HG02870 (cell line): Measurements from ENCODE around the gene B3GLCT.
"Not testable (repeated sequence)": the region's sequence is repeated elsewhere in the genome, so short reads cannot be mapped to it uniquely, and the experiment has no call there.

ENCODE experiments used
- ATAC-seq: cut with Tn5 transposase; IDR thresholded peaks from one replicate; pipeline ENCODE4 v1.9.1; 2021; ENCODE audit warnings: mild to moderate bottlenecking, moderate library complexity; ENCODE audit not compliant: unreplicated experiment

B3GLCT gene

GRCh38 chr13:31182987-31183386, 16.8 kb upstream of the B3GLCT start:
- ATAC-seq, result no peak

- ATAC-seq, result no peak
Measured at GRCh38 chr13:31184451-31184850, 15.3 kb upstream of the B3GLCT start.

DNA sequence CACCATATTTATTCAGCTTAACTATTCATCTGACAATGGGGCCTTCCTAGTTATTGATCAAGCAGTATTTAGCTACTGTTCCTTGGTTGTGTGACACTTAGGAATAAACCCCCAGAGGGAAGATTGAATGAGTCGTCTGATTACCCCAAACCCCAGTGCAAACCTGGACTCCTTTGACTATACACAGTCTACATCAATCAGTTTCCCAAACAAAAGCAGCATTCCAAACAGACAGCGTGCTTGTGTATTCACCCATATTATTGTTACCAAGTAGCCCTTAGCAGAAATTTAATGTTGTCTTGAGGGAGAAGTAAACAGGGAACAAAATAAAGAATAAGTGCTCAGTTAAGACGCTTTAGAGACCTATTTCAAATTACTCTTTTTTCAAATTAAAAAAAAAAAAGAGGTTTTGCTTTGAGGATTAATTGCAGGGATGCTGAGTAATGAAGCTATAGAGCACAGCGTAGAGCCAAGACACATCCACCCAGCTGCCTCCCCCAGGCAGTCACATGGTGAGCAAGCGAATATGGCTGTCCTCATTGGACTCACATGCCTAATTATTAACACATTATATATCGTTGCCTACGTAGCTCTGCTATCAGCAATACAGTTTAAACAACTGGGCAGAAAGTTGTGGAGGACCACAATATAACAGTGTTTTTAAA, 14.7 kb upstream of the B3GLCT start:
- ATAC-seq, result no peak

DNA sequence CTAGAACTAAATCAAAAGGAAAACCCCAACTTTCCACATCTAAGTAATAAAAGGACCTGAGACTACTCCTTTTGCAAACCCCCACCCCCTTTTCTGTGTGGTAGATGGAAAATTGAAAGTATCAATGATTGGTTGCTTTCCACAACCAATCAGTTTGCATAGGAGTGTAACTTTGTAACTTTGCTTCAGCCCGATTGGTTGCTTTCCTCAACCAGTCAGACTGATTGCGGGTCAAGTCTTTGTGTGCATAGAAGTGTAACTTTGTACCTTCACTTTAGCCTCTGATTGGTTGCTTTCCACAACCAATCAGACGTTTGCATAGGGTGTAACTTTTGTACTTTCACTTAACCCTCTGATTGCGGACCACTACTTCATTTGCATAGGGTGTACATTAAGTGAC, 8.0 kb upstream of the B3GLCT start:
- ATAC-seq, result no peak

DNA sequence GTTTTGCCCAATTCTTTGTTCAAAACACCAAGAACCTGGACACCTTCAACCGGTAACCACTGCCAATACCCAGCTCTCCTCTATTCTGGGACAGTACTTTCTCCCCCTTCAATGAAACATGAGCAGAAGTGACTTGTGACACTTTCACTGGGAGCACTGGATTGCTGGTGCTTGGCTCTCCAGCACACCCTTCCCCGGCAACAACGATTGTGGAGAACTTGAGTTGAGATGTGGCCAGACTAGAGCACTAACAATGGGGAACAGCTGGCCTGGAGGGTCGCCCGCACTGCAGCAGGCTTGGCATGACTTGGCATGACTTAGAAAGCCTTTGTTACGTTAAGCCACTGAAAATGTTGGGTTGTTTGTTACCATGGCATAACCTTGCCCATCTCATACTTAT, 7.5 kb upstream of the B3GLCT start:
- no peak for ATAC-seq

- ATAC-seq, result no peak
Measured at GRCh38 chr13:31195616-31196015, 4.2 kb upstream of the B3GLCT start.

GRCh38 chr13:31196992-31197391, 2.8 kb upstream of the B3GLCT start:
- ATAC-seq, result no peak

GRCh38 chr13:31198519-31198918, 1.3 kb upstream of the B3GLCT start:
- no peak for ATAC-seq

DNA sequence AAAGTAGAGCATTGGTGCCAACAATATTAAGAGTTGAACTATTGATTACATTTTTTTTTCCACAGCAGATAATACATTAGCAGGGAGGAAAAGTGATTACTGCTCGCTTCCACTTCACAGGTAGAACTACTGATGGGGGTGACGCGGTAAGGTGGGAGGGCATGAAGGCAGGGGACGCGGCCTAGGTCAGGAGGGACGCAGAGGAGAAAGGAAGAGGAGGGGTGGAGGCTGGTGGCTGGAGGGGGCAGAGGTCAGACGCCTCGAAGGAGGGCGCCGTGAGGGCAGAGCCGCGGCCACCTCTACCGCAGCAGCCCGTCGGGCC, 287 bp upstream of the B3GLCT start:
- peak; percentile 12 for ATAC-seq

DNA sequence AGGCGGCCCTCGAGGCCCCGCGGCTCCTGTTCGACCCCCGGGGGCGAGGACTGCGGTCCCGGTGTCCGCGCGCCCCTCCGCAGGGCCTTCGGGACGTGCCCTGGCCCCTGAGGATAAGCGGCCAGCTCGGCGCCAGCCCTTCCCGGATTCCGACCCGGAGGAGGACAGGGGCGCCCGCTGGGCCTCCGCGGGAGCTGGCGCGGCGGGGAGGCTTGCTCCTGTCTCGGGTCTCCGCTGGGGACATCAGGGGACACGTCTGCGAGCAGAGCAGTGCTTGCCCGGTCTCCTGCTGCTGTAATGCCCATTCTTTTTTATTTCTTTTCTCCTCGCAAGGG, 829 bp downstream of the B3GLCT start:
- peak; percentile 21 for ATAC-seq

DNA sequence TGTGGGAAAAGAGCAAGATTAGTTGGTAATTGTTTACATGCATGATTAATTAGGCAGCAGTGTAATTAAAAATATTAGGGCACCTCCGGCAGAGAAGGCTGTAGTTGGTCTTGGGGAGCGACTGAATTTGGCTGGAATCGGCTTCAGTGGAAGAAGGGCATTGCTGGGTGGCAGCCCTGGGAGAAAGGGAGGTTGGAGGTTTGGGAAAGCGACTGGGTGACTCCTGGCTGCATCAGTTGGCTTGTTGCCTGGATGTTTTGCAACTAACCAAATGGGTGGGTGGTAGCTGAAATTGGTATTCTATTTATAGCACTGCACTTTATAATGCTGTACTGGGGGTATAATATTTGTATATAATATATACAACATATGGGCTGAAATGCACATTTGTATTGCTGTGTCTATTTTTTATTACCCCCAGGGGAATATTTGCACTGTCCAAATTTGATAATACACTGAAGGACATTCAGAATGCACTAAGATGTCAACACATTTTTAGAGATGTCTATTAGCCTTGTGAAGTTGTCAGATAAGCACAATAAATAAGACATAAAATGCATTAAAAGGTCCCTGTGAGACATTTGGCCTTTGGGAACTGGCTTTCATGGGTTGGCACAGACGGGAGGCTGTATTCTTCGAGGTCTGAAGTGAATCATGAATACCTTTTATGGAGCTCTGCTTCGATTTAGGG, 1.7 kb downstream of the B3GLCT start:
- no peak for ATAC-seq

- ATAC-seq, result no peak
Measured at GRCh38 chr13:31204592-31204991, 4.8 kb downstream of the B3GLCT start.

DNA sequence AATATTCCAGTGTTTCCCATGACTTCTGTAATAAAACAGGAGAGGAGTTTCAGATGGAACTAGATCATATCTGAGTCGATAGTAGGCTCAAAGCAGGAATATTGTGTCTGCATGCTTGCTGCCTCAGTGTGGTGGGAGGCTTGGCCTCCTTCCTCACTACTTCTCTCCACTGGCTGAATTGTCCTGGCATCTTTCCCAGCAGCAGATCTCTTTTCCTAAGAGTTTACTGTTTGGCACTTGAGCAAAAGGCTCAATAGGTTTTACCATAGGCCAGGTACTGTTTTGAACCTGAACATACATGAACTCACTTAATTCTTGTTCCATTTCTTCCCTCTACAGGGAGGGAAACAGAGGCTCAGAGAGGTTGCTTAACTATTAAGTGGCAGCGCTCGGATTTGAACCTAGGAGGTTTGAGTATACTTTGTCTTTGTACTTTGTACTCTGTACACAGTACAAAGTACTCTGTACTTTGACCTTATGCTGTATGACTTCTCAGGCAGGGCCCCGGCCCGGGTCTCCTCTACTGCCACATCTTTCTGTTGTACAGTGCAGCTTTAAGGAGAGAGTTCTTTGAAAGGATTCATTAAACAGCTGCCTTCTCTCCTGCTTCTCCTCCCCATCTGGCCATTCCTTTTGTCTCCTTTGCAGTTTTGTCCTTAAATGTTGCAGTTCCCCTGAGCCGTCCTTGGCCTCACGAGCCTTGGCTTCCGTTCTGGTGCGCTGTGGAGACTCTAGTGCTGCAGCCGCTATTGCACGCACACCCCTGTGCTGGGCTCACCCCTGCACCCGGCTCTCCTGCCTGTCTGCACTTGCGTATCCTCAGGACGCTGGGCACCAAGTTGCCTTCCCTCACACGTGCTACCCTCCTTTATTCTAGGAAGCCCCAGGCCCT, 8.1 kb downstream of the B3GLCT start:
- ATAC-seq, result no peak

- ATAC-seq, result no peak
Measured at GRCh38 chr13:31208559-31209122, 8.9 kb downstream of the B3GLCT start.

GRCh38 chr13:31209172-31209840, 9.5 kb downstream of the B3GLCT start:
- no peak for ATAC-seq

DNA sequence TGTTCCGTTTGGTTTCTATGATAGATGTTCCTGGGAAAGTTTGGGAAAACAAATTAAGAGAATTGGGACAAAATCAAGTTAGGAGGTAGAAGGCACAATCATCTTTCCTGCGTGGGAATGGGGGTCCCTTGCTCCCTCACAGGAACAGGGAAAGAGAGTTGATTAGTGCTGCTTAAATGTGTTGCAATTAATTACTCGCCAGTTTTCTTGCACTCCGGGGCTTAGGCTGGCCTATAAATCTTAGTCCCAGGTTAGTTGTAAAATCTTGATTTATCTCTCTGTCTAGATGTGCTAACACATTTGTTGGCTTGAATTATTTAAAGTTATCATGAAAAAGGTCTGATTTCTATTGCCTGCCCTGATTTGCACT, 10.1 kb downstream of the B3GLCT start:
- no peak for ATAC-seq

DNA sequence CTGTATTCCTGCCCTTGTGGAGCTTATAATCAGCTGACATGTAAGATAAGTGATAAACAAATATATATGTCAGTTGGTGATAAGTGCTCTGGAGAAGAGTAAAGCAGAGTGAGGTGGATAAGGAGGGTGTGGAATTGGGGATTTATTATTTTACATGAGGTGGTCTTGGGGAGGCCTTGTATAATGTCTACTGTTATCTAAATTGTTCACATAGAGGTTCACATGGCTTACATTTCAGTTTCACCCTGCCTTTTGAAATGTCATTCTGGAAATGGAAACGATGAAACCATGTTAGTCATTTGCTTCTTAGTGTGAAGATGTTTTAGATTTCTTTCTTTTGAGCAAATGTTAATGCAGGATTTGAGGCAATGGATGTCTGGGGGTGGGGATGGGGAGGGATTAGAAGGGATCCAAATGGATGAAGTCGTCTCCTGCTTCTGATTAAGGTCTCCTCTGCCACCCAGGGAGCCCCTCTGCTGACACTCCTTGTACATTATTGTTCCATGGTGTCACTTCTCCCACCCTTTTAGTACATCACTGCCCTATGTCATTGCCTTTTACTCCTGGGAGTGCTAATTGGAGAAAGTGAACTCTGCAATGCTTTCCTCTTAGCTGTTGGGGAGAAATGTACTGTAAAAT, 14.0 kb downstream of the B3GLCT start:
- ATAC-seq, result no peak

- ATAC-seq, result no peak
Measured at GRCh38 chr13:31214435-31214834, 14.7 kb downstream of the B3GLCT start.

DNA sequence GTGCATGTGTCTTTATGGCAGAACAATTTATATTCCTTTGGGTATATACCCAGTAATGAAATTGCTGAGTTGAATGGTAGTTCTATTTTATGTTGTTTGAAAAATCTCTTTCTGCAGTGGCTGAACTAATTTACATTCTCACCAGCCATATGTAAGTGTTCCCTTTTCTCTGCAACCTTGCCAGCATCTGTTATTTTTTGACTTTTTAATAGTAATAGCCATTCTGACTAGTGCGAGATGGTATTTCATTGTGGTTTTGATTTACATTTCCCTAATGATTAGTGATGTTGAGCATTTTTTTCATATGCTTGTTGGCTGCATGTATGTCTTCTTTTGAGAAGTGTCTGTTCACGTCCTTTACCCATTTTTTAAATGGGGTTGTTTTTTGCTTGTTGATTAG, 17.1 kb downstream of the B3GLCT start:
- ATAC-seq, result not testable (repeated sequence)

- ATAC-seq, result no peak
Measured at GRCh38 chr13:31219909-31220598, 20.3 kb downstream of the B3GLCT start.
